GM19351 (cell line): ENCODE measurements around the gene ST6GALNAC6.

Experiments used
- ATAC-seq: cut with Tn5 transposase; IDR thresholded peaks from one replicate; pipeline ENCODE4 v1.9.1; 2021; ENCODE audit warnings: mild to moderate bottlenecking, moderate library complexity; ENCODE audit not compliant: unreplicated experiment

ST6GALNAC6 gene

DNA sequence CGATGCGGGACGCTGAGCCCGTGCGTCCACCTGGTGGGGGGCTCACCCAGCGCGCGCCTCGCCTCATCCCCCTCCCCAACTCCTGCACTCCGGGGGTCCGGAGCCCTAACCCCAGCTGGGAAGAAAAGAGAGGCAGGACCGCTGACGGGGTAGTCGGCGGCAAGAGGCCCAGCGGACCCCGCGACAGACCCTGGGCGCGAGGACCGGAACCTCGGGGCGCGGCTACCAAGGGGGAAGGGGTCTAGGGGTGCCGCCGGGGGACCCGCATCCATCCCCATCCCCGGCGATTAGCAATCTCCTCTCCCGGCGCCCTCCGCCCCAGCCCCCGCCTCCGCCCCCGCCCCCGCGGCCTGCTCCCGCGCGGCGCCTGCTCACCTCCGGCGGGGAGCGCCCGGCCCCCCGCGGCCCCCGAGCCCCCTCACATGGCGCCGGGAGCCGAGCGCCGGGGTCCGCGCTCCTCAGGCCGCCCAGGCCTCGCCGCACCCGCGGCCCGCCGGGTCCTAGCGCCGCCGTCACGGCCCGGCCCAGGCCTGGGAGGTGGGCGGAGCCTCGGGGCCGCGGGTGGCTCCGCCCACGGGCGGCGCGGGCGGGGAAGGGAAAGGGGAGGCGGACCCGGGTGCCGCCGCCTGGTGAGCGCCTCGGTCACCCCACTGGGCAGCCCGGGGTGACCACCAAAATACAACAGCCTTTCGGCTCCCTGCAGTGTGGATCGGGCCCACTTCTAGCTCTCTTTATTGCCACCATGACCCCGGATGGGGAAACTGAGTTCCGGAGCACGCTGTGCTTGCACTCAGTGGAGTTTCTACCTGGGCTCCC lies at the start of gene ST6GALNAC6:
ST6GALNAC6 (minus strand) TSS at position 476 of the 816 bp plus-strand sequence. CDS start 1,622 bp downstream, outside the sequence.
- ATAC-seq = peak; percentile 53

DNA sequence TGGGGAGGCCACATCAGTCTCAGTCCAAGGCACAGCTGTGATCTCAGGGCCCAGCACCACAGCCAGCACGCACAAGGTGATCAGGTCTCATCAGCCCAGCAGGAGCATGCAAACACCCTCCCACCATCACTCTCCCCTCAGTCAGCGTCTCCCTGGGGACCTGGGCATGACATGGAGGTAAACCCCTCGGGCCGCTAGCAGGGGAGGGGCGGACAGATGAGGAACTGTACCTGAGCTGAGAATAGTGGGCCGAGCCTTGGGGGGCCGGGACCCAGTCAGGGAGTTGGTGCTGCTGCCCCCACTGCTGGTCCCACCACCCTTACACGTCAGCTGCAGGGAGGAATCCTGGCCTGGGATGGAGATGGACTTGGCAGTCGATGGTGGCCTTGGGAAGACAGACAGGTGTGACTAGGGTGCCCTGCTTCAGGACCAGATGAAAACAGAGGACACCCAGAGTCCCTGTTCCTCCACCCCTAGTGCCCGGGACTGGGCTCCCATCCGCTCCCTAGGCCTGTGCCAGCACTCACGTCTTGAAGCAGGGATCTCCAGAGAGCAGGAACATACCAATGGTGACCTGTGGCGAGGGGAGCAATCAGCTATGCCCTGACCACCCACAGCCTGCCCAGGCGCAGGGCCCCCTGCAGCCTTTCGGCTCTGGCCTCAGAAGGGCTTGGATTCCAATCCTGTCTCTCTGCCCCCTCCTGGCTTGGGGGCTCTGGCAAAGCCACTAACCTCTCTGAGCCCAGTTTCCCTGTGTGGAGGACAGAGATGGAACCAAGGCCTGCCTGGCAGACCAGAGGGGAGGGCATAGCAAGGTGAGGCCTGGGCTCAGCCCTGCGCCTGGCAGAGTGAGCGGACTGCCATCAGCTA lies 48.7 kb upstream of the ST6GALNAC6 start:
- ATAC-seq = no peak

GRCh38 chr9:127946728-127947127 lies 47.3 kb upstream of the ST6GALNAC6 start:
- ATAC-seq = no peak

- ATAC-seq = no peak
Observed at GRCh38 chr9:127945942-127946341, 46.5 kb upstream of the ST6GALNAC6 start.

DNA sequence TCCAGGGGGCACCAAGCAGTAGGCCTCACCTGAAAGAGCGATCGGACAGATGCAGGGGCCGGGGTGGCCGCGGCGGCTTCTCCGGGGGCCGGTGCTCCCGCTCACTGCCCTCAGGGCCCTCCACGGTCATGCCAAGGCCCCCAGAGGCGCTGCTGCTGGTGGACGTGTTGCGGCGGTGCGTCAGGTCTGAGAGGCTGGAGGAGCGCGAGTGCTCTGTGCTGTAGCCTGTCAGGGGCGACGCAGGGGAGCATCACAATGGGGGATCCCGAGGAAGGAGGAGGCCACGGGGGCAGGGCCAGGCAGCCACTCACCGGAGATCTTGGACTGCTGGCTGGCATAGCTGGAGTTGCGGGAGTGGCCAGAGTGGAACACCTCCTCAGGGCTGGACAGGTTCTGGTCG lies 45.9 kb upstream of the ST6GALNAC6 start:
- ATAC-seq = no peak

DNA sequence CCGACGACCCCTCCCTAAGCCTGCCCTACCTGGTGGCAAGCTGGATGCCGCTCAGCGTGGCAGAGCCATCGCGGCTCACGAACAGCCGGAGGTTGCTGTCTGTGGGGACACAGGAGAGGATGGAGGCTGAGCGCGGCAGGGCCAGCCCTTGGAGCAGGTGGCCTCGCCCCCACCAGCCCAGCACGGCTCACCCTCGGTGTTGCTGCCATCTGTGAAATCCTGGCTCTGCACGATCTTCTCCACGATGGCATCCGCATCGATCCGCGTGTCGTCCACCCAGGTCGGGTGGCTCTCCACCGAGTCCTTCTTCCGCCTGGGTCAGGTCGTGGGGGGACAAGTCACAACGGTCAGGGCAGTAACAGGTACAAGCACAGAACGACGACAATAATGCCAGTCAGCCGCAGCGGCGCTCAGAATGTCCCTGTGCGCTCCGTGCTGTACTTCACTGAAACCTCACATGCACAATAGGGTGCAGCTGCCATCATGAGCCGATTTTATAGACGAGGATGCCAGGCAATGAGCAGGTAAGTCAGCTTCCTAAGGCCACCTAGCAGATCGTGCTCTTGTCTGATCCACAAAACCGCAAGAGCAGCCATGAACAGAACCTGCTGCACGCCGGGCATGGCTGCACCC lies 45.3 kb upstream of the ST6GALNAC6 start:
- ATAC-seq = no peak

GRCh38 chr9:127943731-127944144 lies 44.3 kb upstream of the ST6GALNAC6 start:
- ATAC-seq = no peak

DNA sequence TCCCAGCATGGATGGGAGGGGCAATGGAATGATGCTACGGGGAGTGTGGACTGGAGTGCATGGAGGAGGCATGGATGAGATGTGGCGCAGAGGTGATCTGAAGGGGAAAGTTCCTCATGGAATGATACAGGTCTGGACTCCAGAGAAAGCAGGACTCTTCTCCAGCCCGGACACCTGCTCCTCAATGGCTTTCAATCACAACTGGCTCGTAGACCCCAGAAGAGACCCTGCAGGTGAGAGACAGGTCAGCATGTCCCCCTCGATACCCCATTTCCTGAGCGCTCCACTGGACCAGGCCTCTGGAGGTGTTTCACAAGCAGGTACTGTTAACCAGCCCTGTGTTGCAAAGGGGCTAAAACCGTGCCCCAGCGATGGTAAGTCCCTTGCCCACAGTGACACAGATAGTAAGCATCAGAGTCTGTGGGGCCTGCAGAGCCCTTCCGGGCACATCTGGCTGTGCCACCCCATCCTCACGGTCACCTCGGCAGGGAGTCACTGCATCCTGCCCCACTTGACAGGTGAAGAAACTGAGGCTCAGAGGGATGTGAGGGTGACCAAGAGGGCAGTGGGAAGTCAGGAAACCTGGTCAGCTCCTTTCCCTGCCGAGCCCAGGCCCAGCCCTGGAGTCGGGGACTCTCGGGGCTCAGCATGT lies 43.7 kb upstream of the ST6GALNAC6 start:
- ATAC-seq = no peak

GRCh38 chr9:127942216-127943010 lies 43.0 kb upstream of the ST6GALNAC6 start:
- no peak for ATAC-seq

GRCh38 chr9:127941961-127942215 lies 42.5 kb upstream of the ST6GALNAC6 start:
- no peak for ATAC-seq

DNA sequence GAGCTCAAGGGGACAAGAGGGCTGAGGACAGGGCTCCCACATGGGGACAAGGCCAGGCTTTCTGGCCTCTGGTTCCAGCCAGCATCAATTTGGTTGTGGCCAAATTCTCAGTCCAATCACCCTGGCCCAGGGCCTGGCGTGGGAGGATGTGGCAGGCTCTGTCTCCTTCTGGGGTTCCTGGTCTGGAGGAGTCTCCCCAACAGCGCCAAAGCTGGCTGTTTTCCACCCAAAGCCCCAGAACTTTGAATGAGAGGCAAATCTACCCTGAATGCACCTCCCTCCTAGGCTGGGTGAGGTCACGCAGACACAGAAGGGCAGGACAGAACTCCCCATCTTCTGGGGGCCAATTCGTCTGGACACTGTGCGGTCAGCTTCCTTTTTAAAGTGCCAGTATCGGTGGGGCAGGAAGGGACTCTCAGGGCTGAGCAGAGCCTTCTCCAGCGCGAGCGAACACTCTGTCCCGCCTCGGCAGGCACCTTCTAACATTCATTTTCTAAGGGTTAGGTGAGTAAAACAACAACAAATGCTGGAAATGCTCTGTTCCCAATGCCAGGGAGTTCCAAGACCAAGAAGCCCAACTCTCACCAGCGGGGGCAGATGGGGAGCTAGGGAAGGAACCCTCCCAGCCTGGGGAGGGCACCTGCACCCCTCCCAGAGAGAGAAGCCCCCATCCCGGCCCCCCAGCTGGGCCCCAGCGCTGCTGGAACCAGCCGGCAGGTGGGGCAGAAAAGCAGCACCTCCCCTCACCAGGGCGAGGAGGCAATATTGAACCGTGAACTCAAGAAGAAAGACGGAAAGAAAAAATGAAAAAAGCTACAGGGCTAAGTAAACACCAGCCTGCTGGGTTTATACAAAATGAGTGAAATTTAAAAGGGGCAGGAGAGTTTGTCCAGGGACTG lies 41.9 kb upstream of the ST6GALNAC6 start:
- ATAC-seq = no peak

GRCh38 chr9:127940593-127940992 lies 41.2 kb upstream of the ST6GALNAC6 start:
- no peak for ATAC-seq

GRCh38 chr9:127938298-127938690 lies 38.9 kb upstream of the ST6GALNAC6 start:
- no peak for ATAC-seq

- ATAC-seq = peak; percentile 91
Observed at GRCh38 chr9:127937388-127938297, 38.2 kb upstream of the ST6GALNAC6 start, which contains the start of gene DPM2. DPM2 (minus strand) TSS chr9:127937854; CDS start chr9:127937820, 34 bp downstream.

GRCh38 chr9:127937056-127937387 lies 37.6 kb upstream of the ST6GALNAC6 start:
- no peak for ATAC-seq

GRCh38 chr9:127936347-127936852 lies 37.0 kb upstream of the ST6GALNAC6 start:
- ATAC-seq = no peak

GRCh38 chr9:127935765-127936221 lies 36.4 kb upstream of the ST6GALNAC6 start:
- no peak for ATAC-seq

DNA sequence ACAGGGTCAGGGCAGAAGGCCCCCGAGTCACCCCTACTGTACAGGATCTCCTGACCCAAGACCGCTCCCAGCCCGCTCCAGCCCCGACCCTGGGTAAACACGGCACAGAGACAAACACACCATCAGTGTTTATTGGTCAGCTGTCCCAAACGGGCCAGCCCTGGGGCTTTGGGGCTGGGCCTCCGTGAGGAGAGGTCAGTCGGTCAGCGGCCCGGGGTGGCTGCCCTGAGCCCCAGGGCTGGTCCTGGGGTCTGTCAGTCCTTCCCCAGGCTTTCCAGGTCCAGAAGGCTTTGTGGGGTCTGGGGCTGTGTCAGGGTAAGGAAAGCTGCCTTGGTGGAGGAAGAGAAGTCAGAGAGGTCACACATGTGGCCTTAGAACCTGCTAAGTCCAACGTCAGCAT lies 35.6 kb upstream of the ST6GALNAC6 start:
- no peak for ATAC-seq
